Peyer's patch (tissue), 4 donors: Measurements from ENCODE around the gene ZNF750. TPM values are rescaled to one million over a fixed set of nuclear protein-coding genes. Genes with fewer than 3 reads are reported as not detected.

Source experiments
- DNase-seq, 3 donors: peaks; one replicate each; pipeline ENCODE4 v3.0.0-alpha.2; 2017 to 2019
- H3K27ac ChIP-seq, 4 donors: fragments of 200-600 bp; sonication (generic); one replicate each; pipeline ENCODE4 v1.5.1; 2016 to 2019
- H3K27me3 ChIP-seq, 2 donors: fragments of 200-600 bp; sonication (generic); one replicate each; pipeline ENCODE4 v1.5.1; 2019
- H3K36me3 ChIP-seq, 3 donors: fragments of 200-600 bp; sonication (generic); one replicate each; pipeline ENCODE4 v1.5.1; 2016 to 2019
- H3K4me1 ChIP-seq, 4 donors: fragments of 200-600 bp; sonication (generic); one replicate each; pipeline ENCODE4 v1.5.1; 2016 to 2019
- H3K4me3 ChIP-seq, 4 donors: fragments of 200-600 bp; sonication (generic); 1 replicate in 3 of 4; 2 replicates in 1 of 4; pipeline ENCODE4 v1.5.1; 2016 to 2019; ENCODE audit warnings: mild to moderate bottlenecking in 1 of 4
- H3K9me3 ChIP-seq, 4 donors: fragments of 200-600 bp; sonication (generic); one replicate each; pipeline ENCODE4 v1.5.1; 2016 to 2019; ENCODE audit warnings: mild to moderate bottlenecking in 1 of 4
- POLR2A ChIP-seq, 2 donors: fragments of 450-650 bp; IDR thresholded peaks; one replicate each; pipeline ENCODE4 v1.5.1; 2017; ENCODE audit warnings: antibody characterized with exemption in 2 of 2, mild to moderate bottlenecking in 2 of 2, moderate library complexity in 2 of 2
- total RNA-seq, 4 donors: library from RNA; depleted of rRNA; stranded (reverse); fragments of >200 nt; gene quantifications; one replicate each; pipeline ENCODE4 v1.1.0, GENCODE V29; 2016
- TF ChIP-seq, protein P1 (sequence below), 6 experiments: fragments of 450-650 bp in 4 of 6; fragments of 200-600 bp in 2 of 6; sonication (generic) in 1 of 6; IDR thresholded peaks; one replicate each; pipeline ENCODE4 v1.5.1; 2017 to 2019; ENCODE audit warnings: antibody characterized with exemption in 6 of 6, mild to moderate bottlenecking in 3 of 6, moderate library complexity in 1 of 6

The ZNF750 gene
- total RNA-seq, 4 donors from 2014 or later = not detected

DNA sequence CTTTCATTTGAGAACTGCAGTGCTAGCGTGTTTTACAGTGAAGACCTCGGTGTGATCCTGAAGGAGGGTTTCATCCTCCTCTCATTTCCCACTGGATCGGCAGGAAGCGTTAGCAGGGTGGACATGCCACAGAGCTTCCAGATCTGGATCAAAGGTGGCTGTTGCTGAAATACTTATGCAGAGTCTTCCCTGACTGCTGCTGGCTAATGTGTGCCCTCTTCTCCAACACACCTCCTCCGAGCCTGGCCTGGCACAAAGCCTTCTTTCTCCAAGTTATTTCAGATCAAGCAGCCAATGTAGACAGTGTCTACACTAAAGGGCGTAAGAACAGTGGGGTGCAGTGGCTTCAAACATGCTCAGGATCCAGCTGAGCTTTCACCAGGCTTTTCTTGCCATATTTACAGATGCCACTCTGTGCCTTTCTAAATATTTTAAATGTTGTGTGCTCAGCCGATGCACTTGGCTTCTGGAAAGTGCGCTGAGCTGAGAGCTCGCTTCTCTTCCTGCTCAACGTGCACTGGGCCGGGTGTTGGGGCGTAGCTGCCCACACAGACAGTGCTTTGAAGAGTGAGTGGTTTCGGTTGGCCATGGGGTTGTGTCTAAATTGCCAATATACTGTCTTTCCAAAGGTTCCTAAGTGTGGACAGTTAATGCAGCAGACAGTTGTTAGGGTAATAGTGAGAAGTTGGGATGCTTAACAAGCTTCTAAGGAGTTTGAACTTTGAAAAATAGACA, 2.1 kb downstream of the ZNF750 start:
- no peak for DNase-seq
- Histone ChIP-seq H3K27ac (peak overlapping the region in 3 of 4 donors; percentile 56 to 74 (median 59)), H3K4me1 (peaks cover 0 to 15% (median 3%) of the 10 kb centered on the region in 4 donors), H3K27me3 (no peaks in the 10 kb centered on the region), H3K9me3 (no peaks in the 10 kb centered on the region), H3K36me3 (no peaks in the 10 kb centered on the region), H3K4me3 (peak overlapping the region in 1 of 4 donors; percentile 3)
- TF ChIP-seq POLR2A (IDR thresholded peaks at IDR 0.05) = no peak
- TF ChIP-seq, protein P1, sequence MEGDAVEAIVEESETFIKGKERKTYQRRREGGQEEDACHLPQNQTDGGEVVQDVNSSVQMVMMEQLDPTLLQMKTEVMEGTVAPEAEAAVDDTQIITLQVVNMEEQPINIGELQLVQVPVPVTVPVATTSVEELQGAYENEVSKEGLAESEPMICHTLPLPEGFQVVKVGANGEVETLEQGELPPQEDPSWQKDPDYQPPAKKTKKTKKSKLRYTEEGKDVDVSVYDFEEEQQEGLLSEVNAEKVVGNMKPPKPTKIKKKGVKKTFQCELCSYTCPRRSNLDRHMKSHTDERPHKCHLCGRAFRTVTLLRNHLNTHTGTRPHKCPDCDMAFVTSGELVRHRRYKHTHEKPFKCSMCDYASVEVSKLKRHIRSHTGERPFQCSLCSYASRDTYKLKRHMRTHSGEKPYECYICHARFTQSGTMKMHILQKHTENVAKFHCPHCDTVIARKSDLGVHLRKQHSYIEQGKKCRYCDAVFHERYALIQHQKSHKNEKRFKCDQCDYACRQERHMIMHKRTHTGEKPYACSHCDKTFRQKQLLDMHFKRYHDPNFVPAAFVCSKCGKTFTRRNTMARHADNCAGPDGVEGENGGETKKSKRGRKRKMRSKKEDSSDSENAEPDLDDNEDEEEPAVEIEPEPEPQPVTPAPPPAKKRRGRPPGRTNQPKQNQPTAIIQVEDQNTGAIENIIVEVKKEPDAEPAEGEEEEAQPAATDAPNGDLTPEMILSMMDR (IDR thresholded peaks at IDR 0.05) = no peak

- DNase-seq = no peak
- no peak overlapping the region for H3K4me3 ChIP-seq
- H3K36me3 ChIP-seq = no peaks in the 10 kb centered on the region
- peak overlapping the region in 2 of 4 donors; percentile 59 to 74 for H3K27ac ChIP-seq
- H3K27me3 ChIP-seq = no peaks in the 10 kb centered on the region
- no peak for TF ChIP-seq POLR2A (IDR thresholded peaks at IDR 0.05)
- TF ChIP-seq, protein P1 (IDR thresholded peaks at IDR 0.05) = peak in 3 of 6 experiments; percentile 36 to 47 (median 43)
- H3K4me1 ChIP-seq = peaks cover 0 to 15% (median 3%) of the 10 kb centered on the region in 4 donors
- H3K9me3 ChIP-seq = no peaks in the 10 kb centered on the region
Measured at GRCh38 chr17:82836823-82837357, 2.9 kb downstream of the ZNF750 start.

DNA sequence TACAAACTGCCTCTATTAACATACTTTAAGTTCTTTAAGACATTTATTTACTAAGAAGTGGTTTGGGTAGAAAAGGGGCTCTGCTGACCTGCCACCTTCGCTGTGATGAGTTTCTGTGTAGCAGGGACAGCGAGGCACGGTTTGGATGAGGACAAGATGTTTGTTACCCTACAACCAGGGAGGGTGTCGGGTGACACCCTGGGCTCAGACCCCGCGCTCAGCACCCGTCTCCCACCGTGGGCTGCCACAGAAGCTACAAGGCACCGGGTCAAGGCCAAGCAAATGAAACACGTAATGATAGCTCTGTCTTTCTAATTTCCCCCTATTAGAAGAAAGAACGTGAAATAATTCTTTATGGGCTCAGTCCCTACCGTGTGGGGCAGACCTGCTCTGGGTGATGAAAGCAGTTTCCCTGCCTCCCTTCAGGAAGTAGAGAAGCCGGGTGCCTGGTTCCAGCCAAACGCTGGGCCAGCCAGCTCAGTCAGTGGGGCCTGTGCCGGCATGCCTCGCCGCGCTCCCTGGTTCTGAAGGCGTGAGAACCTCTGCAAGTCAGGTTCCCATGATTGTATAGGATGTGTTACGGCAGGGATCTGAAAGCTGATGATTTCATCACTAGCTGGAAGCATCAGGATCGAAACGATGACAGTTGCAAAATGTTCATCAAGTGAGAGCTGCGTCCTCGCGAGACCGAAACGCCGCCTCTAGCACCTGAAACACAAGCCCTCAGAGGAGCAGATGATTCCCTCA, 3.9 kb downstream of the ZNF750 start:
- Histone ChIP-seq H3K9me3 (no peaks in the 10 kb centered on the region), H3K36me3 (no peaks in the 10 kb centered on the region), H3K27ac (no peak overlapping the region), H3K4me3 (no peak overlapping the region), H3K27me3 (no peaks in the 10 kb centered on the region), H3K4me1 (peaks cover 0 to 15% (median 3%) of the 10 kb centered on the region in 4 donors)
- no peak for TF ChIP-seq POLR2A (IDR thresholded peaks at IDR 0.05)
- TF ChIP-seq, protein P1 (IDR thresholded peaks at IDR 0.05) = no peak
- DNase-seq = no peak

DNA sequence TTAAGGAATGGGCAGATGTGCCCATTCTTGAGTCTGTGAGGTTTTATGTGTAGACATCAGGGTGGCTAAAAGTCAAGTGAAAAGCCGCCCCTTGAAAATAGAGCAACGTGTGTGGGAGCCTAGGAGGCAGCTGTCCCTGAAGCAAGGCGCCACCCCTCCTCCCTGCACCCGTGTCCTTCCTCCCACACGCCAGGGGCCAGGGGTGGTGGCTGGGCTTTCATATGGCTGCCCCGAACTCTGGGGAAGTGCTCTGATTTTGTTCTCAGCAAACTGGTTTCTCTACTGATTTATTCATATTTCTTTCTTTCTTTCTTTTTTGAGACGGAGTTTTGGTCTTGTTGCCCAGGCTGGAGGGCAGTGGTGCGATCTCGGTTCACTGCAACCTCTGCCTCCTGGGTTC, 4.7 kb downstream of the ZNF750 start:
- no peaks in the 10 kb centered on the region for H3K27me3 ChIP-seq
- no peaks in the 10 kb centered on the region for H3K9me3 ChIP-seq
- DNase-seq = no peak
- no peak overlapping the region for H3K4me3 ChIP-seq
- no peak overlapping the region for H3K27ac ChIP-seq
- no peaks in the 10 kb centered on the region for H3K36me3 ChIP-seq
- TF ChIP-seq POLR2A (IDR thresholded peaks at IDR 0.05) = no peak
- TF ChIP-seq, protein P1 (IDR thresholded peaks at IDR 0.05) = no peak
- H3K4me1 ChIP-seq = peaks cover 0 to 15% (median 3%) of the 10 kb centered on the region in 4 donors

GRCh38 chr17:82832881-82833475, 6.8 kb downstream of the ZNF750 start:
- Histone ChIP-seq H3K4me3 (no peak overlapping the region), H3K4me1 (peaks cover 0 to 15% (median 3%) of the 10 kb centered on the region in 4 donors), H3K9me3 (no peaks in the 10 kb centered on the region), H3K27ac (no peak overlapping the region), H3K36me3 (peaks cover 0 to under 1% (median 0%) of the 10 kb centered on the region in 3 donors), H3K27me3 (no peaks in the 10 kb centered on the region)
- TF ChIP-seq, protein P1 (IDR thresholded peaks at IDR 0.05) = no peak
- TF ChIP-seq POLR2A (IDR thresholded peaks at IDR 0.05) = no peak
- DNase-seq = peak in 1 of 3 donors; percentile 28
